PC-3 (cell line): Measurements from ENCODE around the gene BAMBI. TPM values are rescaled to one million over a fixed set of nuclear protein-coding genes. Genes with fewer than 3 reads are reported as not detected.

Experiments used
- ATAC-seq: fragments of 200-7000 bp; cut with Tn5 transposase; 2 replicates; pipeline ENCODE4 v1.9.1; 2020; ENCODE audit warnings: mild to moderate bottlenecking, moderate library complexity
- BruUV-seq: library from RNA; stranded (reverse); fragments of 400-500 nt; replicated peaks from 2 replicates; lab custom pipeline; 2021; lab: Mats Ljungman, UMichigan
- CTCF ChIA-PET: fragments of 300-600 bp; sonication (Branson Sonifier 250); formaldehyde crosslinking; loops from one replicate; lab custom pipeline; 2022; ENCODE audit warnings: antibody characterized with exemption; lab: Charles Lee
- POLR2A ChIA-PET: fragments of 300-600 bp; sonication (Branson Sonifier 250); formaldehyde crosslinking; loops from one replicate; lab custom pipeline; 2022; ENCODE audit warnings: antibody characterized with exemption; ENCODE audit not compliant: unreplicated experiment; lab: Charles Lee
- DNase-seq: peaks from one replicate; pipeline ENCODE4 v3.0.0-alpha.2; 2015
- H2AFZ ChIP-seq: fragments of 300-600 bp; sonication (generic); 2 replicates; pipeline ENCODE4 v1.6.0; 2016; ENCODE audit warnings: antibody characterized with exemption, low read length
- H3F3A ChIP-seq: fragments of 300-600 bp; sonication (generic); one replicate; pipeline ENCODE4 v1.6.0; 2017; ENCODE audit warnings: antibody characterized with exemption, low read length, control low read depth, mild to moderate bottlenecking; ENCODE audit not compliant: unreplicated experiment
- H3K27ac ChIP-seq: fragments of 300-600 bp; sonication (generic); 2 replicates; pipeline ENCODE4 v1.5.1; 2016; ENCODE audit warnings: mild to moderate bottlenecking, low read length
- H3K27me3 ChIP-seq: fragments of 300-600 bp; sonication (generic); 2 replicates; pipeline ENCODE4 v1.6.1; 2016; ENCODE audit warnings: low read length, mixed read lengths
- H3K36me3 ChIP-seq: fragments of 300-600 bp; sonication (generic); 2 replicates; pipeline ENCODE4 v1.6.1; 2016; ENCODE audit warnings: low read depth, mixed run types, low read length, mixed read lengths
- H3K4me1 ChIP-seq: fragments of 300-600 bp; sonication (generic); 2 replicates; pipeline ENCODE4 v1.5.1; 2016; ENCODE audit warnings: low read length; ENCODE audit not compliant: insufficient read depth
- H3K4me2 ChIP-seq: fragments of 300-600 bp; sonication (generic); 2 replicates; pipeline ENCODE4 v1.6.0; 2016; ENCODE audit warnings: low read length
- H3K4me3 ChIP-seq: fragments of 300-600 bp; sonication (generic); 2 replicates; pipeline ENCODE4 v1.5.1; 2016; ENCODE audit warnings: mild to moderate bottlenecking, low read length, mixed read lengths
- H3K79me2 ChIP-seq: fragments of 300-600 bp; sonication (generic); 2 replicates; pipeline ENCODE4 v1.6.1; 2017; ENCODE audit warnings: low read length, mixed read lengths
- H3K9ac ChIP-seq: fragments of 300-600 bp; sonication (generic); 2 replicates; pipeline ENCODE4 v1.6.0; 2016; ENCODE audit warnings: mild to moderate bottlenecking, low read length
- H3K9me2 ChIP-seq: fragments of 300-600 bp; sonication (generic); replicated peaks from 2 replicates; pipeline ENCODE4 v1.6.1; 2016; ENCODE audit warnings: mixed run types, low read length, mixed read lengths
- H3K9me3 ChIP-seq: fragments of 300-600 bp; sonication (generic); 2 replicates; pipeline ENCODE4 v1.6.1; 2016; ENCODE audit warnings: low read length, mixed read lengths
- H4K20me1 ChIP-seq: fragments of 300-600 bp; sonication (generic); 2 replicates; pipeline ENCODE4 v1.6.1; 2016; ENCODE audit warnings: low read length, mixed read lengths
- CTCF ChIP-seq: fragments of 300-600 bp; sonication (generic); conservative IDR thresholded peaks from 2 replicates; pipeline ENCODE4 v1.5.1; 2017; ENCODE audit warnings: antibody characterized with exemption, low read depth, mild to moderate bottlenecking, low read length
- EZH2 ChIP-seq: fragments of 300-600 bp; sonication (generic); IDR thresholded peaks from one replicate; pipeline ENCODE4 v1.6.1; 2017; ENCODE audit warnings: antibody characterized with exemption, mild to moderate bottlenecking, low read length; ENCODE audit not compliant: unreplicated experiment
- EZH2phosphoT487 ChIP-seq: fragments of 300-600 bp; sonication (generic); IDR thresholded peaks from 2 replicates; pipeline ENCODE4 v1.6.1; 2018; ENCODE audit warnings: mild to moderate bottlenecking, antibody characterized with exemption, low read length, borderline replicate concordance
- intact Hi-C: fragments of 100-400 bp; cut with micrococcal nuclease; formaldehyde crosslinking; loops from 2 replicates; pipeline ENCODE4 v1.9.0; 2023
- total RNA-seq: library from RNA; depleted of rRNA; stranded (reverse); fragments of >200 nt; gene quantifications from 2 replicates; pipeline ENCODE4 v1.2.3, GENCODE V29; 2014

The BAMBI gene
- total RNA-seq, 1 experiment from 2014 or later, result 9.6 TPM

- POLR2A ChIA-PET, result no interaction called here
These were observed 3.0 kb downstream of the BAMBI start for GRCh38 chr10:28680358-28680752.

GRCh38 chr10:28681291-28681763 lies 4.0 kb downstream of the BAMBI start:
- peaks cover 4% of the 10 kb centered on the region; the same call in 1 of the 2 replicates for H3K36me3 ChIP-seq
- ChIA-PET CTCF (no interaction called here), POLR2A (no interaction called here)
- intact Hi-C loops, result loop anchor here (2.0 kb wide), 1 partner anchor 53 kb away; no protein-coding TSS in a partner anchor
- no peaks in the 10 kb centered on the region for H3K27me3 ChIP-seq
- BruUV-seq, result no TSS peak
- no peak overlapping the region for H3K27ac ChIP-seq
- no peak overlapping the region for H2AFZ ChIP-seq
- no peak overlapping the region for H3K9ac ChIP-seq
- peaks cover 3% of the 10 kb centered on the region; the same call in 1 of the 2 replicates for H4K20me1 ChIP-seq
- no peaks in the 10 kb centered on the region for H3K9me2 ChIP-seq
- ATAC-seq, result no peak
- H3K9me3 ChIP-seq, result no peaks in the 10 kb centered on the region
- peaks cover 49% of the 10 kb centered on the region for H3K79me2 ChIP-seq
- no peak overlapping the region; the same call in 1 of the 2 replicates for H3K4me3 ChIP-seq
- H3K4me2 ChIP-seq, result peak overlapping the region; percentile 97
- DNase-seq, result no peak
- TF ChIP-seq EZH2phosphoT487 (no peak), EZH2 (no peak), CTCF (no peak)
- peaks cover 26% of the 10 kb centered on the region for H3K4me1 ChIP-seq
- H3F3A ChIP-seq, result no peaks in the 10 kb centered on the region

More at GRCh38 chr10:28680358-28680752, 3.0 kb downstream of the BAMBI start:
- H3K4me1 ChIP-seq, result peaks cover 22% of the 10 kb centered on the region
- peak overlapping the region; percentile 43; the same call in 1 of the 2 replicates for H2AFZ ChIP-seq
- no peaks in the 10 kb centered on the region for H3K9me3 ChIP-seq
- H4K20me1 ChIP-seq, result peaks cover 3% of the 10 kb centered on the region; the same call in 1 of the 2 replicates
- peaks cover 49% of the 10 kb centered on the region for H3K79me2 ChIP-seq
- peaks cover 4% of the 10 kb centered on the region; the same call in 1 of the 2 replicates for H3K36me3 ChIP-seq
- no peaks in the 10 kb centered on the region for H3K9me2 ChIP-seq
- peak; percentile 34 for DNase-seq
- intact Hi-C loops, result loop anchor here (2.0 kb wide), 1 partner anchor 54 kb away; no protein-coding TSS in a partner anchor
- TF ChIP-seq EZH2, result no peak
- no peak for TF ChIP-seq CTCF
- TF ChIP-seq EZH2phosphoT487, result no peak
- no peaks in the 10 kb centered on the region for H3K27me3 ChIP-seq
- CTCF ChIA-PET, result interaction anchor here (0.7 kb wide), 1 partner anchor 449 kb away, joined by 5 read pairs; no protein-coding TSS in a partner anchor
- peak overlapping the region; percentile 96 for H3K4me3 ChIP-seq
- H3F3A ChIP-seq, result no peaks in the 10 kb centered on the region
- BruUV-seq, result no TSS peak
- H3K4me2 ChIP-seq, result peak overlapping the region; percentile 97
- H3K27ac ChIP-seq, result peak overlapping the region; percentile 21
- peak overlapping the region; percentile 75; the same call in 1 of the 2 replicates for H3K9ac ChIP-seq
- no peak for ATAC-seq
